D721Med (cell line): ENCODE measurements around the gene ABCC8.

Experiments used
- DNase-seq: peaks from one replicate; pipeline ENCODE4 v3.0.0; 2011; ENCODE audit warnings: low spot score; ENCODE audit not compliant: insufficient read length
- FAIRE-seq: peaks from 2 replicates; lab custom pipeline; 2011; peaks lifted over from hg19 to GRCh38; lab: Jason Lieb, UNC
- CTCF ChIP-seq: IDR thresholded peaks from 2 replicates; pipeline ENCODE4 v1.5.1; 2012; ENCODE audit warnings: mild to moderate bottlenecking, control low read depth; ENCODE audit not compliant: insufficient read depth; ENCODE audit errors: missing control alignments

Gene ABCC8

GRCh38 chr11:17408026-17408425 lies 68.6 kb downstream of the ABCC8 start:
- FAIRE-seq (no peak), DNase-seq (no peak)
- no peak for TF ChIP-seq CTCF

GRCh38 chr11:17407575-17407974 lies 69.1 kb downstream of the ABCC8 start:
- DNase-seq (no peak), FAIRE-seq (no peak)
- TF ChIP-seq CTCF: no peak

- DNase-seq: no peak
- no peak for TF ChIP-seq CTCF
- FAIRE-seq: no peak
These were observed 69.9 kb downstream of the ABCC8 start for GRCh38 chr11:17406818-17407149.

- no peak for FAIRE-seq
These were observed 70.4 kb downstream of the ABCC8 start for GRCh38 chr11:17406082-17406817.

GRCh38 chr11:17405232-17406005 lies 71.2 kb downstream of the ABCC8 start:
- FAIRE-seq (no peak), DNase-seq (no peak)

More at GRCh38 chr11:17406082-17406817, 70.4 kb downstream of the ABCC8 start:
- no peak for TF ChIP-seq CTCF
- no peak for DNase-seq

GRCh38 chr11:17403980-17404759 lies 72.5 kb downstream of the ABCC8 start:
- no peak for FAIRE-seq

More at GRCh38 chr11:17405232-17406005, 71.2 kb downstream of the ABCC8 start:
- no peak for TF ChIP-seq CTCF

More at GRCh38 chr11:17403980-17404759, 72.5 kb downstream of the ABCC8 start:
- no peak for TF ChIP-seq CTCF
- no peak for DNase-seq
